Natural killer cell treated with Interleukin-12 subunit alpha and Interleukin-12 subunit beta and Interleukin-15 and Interleukin-18, amount 100 ng/mL, for 72 hours (primary cell): ENCODE measurements around the gene CLIP3. TPM values are rescaled to one million over a fixed set of nuclear protein-coding genes. Genes with fewer than 3 reads are reported as not detected.

Experiments used
- ATAC-seq, 2 donors: fragments of 150-1000 bp; cut with Tn5 transposase in 1 of 2; sonication (Bioruptor Pico), chemical (Tn5 transposase) in 1 of 2; 2 replicates each; pipeline ENCODE4 v1.10.0; 2021
- DNase-seq: peaks from one replicate; pipeline ENCODE4 v3.0.0; 2022; ENCODE audit warnings: low spot score
- H3K27ac Mint-ChIP-seq, 2 donors: 1 replicate in 1 of 2; 2 replicates in 1 of 2; pipeline ENCODE4 v1.8.0; 2022; ENCODE audit warnings: mixed read lengths in 2 of 2, mild to moderate bottlenecking in 1 of 2, moderate library complexity in 1 of 2
- H3K27me3 Mint-ChIP-seq, 2 donors: 1 replicate in 1 of 2; 2 replicates in 1 of 2; pipeline ENCODE4 v1.8.0; 2022; ENCODE audit warnings: mixed read lengths in 2 of 2
- H3K36me3 Mint-ChIP-seq: one replicate; pipeline ENCODE4 v1.8.0; 2022; ENCODE audit warnings: mixed read lengths
- H3K4me1 Mint-ChIP-seq, 2 donors: 1 replicate in 1 of 2; 2 replicates in 1 of 2; pipeline ENCODE4 v1.8.0; 2022; ENCODE audit warnings: low read depth in 2 of 2, mixed read lengths in 2 of 2, mild to moderate bottlenecking in 1 of 2
- H3K4me3 Mint-ChIP-seq: one replicate; pipeline ENCODE4 v1.8.0; 2022; ENCODE audit warnings: mixed read lengths
- H3K9me3 Mint-ChIP-seq: 2 replicates; pipeline ENCODE4 v1.8.0; 2022; ENCODE audit warnings: mixed read lengths
- total RNA-seq, 2 donors: library from RNA; stranded (reverse); gene quantifications; one replicate each; pipeline ENCODE4 v1.2.3, GENCODE V29; 2022

CLIP3 gene
- total RNA-seq, 2 donors from 2014 or later, result 0.76 to 0.78 TPM

- ATAC-seq (peak; percentile 16 to 43), DNase-seq (peak; percentile 65)
- H3K27ac Mint-ChIP-seq, result peak overlapping the region in 1 of 2 donors; percentile 58
These were observed 23.5 kb downstream of the CLIP3 start for GRCh38 chr19:36009220-36009619.

GRCh38 chr19:36008336-36008978, 24.2 kb downstream of the CLIP3 start, which contains the start of gene SYNE4:
SYNE4 (minus strand) TSS chr19:36008813; CDS start chr19:36008681, 132 bp downstream.
- peak within 1 kb of the TSS; percentile 61 for H3K4me3 Mint-ChIP-seq
- peaks cover 19 to 28% of the 10 kb centered on the region in 2 donors for H3K4me1 Mint-ChIP-seq
- H3K27me3 Mint-ChIP-seq, result no peaks in the 10 kb centered on the region
- H3K27ac Mint-ChIP-seq, result peak within 1 kb of the TSS in 1 of 2 donors; percentile 58
- no peaks in the 10 kb centered on the region for H3K9me3 Mint-ChIP-seq
- no peaks in the 10 kb centered on the region for H3K36me3 Mint-ChIP-seq
- DNase-seq (no peak), ATAC-seq (no peak)

More at GRCh38 chr19:36009220-36009619, 23.5 kb downstream of the CLIP3 start:
- Mint-ChIP-seq H3K36me3 (no peaks in the 10 kb centered on the region), H3K4me1 (peaks cover 26 to 35% of the 10 kb centered on the region in 2 donors), H3K27me3 (no peaks in the 10 kb centered on the region), H3K4me3 (peak overlapping the region; percentile 61), H3K9me3 (no peaks in the 10 kb centered on the region)

GRCh38 chr19:36006955-36007354, 25.7 kb downstream of the CLIP3 start:
- no peaks in the 10 kb centered on the region for H3K27me3 Mint-ChIP-seq
- ATAC-seq (no peak), DNase-seq (no peak)
- peaks cover 9 to 24% of the 10 kb centered on the region in 2 donors for H3K4me1 Mint-ChIP-seq
- no peaks in the 10 kb centered on the region for H3K9me3 Mint-ChIP-seq
- H3K36me3 Mint-ChIP-seq, result no peaks in the 10 kb centered on the region
- no peak overlapping the region for H3K27ac Mint-ChIP-seq
- H3K4me3 Mint-ChIP-seq, result no peak overlapping the region

GRCh38 chr19:36003284-36003683, 29.4 kb downstream of the CLIP3 start:
- no peaks in the 10 kb centered on the region for H3K27me3 Mint-ChIP-seq
- peaks cover 9 to 17% of the 10 kb centered on the region in 2 donors for H3K4me1 Mint-ChIP-seq
- no peak for DNase-seq
- no peak for ATAC-seq
- H3K27ac Mint-ChIP-seq, result no peak overlapping the region
- no peaks in the 10 kb centered on the region for H3K36me3 Mint-ChIP-seq
- H3K9me3 Mint-ChIP-seq, result no peaks in the 10 kb centered on the region
- no peak overlapping the region for H3K4me3 Mint-ChIP-seq

GRCh38 chr19:36001605-36002004, 31.1 kb downstream of the CLIP3 start:
- Mint-ChIP-seq H3K36me3 (no peaks in the 10 kb centered on the region), H3K4me1 (peaks cover 12 to 25% of the 10 kb centered on the region in 2 donors), H3K27ac (no peak overlapping the region), H3K27me3 (no peaks in the 10 kb centered on the region), H3K9me3 (no peaks in the 10 kb centered on the region), H3K4me3 (no peak overlapping the region)
- no peak for DNase-seq
- no peak for ATAC-seq

- ATAC-seq (no peak), DNase-seq (no peak)
- H3K27ac Mint-ChIP-seq, result peak overlapping the region in 1 of 2 donors; percentile 79
- peaks cover 26 to 35% of the 10 kb centered on the region in 2 donors for H3K4me1 Mint-ChIP-seq
- peak overlapping the region; percentile 87 for H3K4me3 Mint-ChIP-seq
- H3K9me3 Mint-ChIP-seq, result no peaks in the 10 kb centered on the region
- no peaks in the 10 kb centered on the region for H3K36me3 Mint-ChIP-seq
- no peaks in the 10 kb centered on the region for H3K27me3 Mint-ChIP-seq
These were observed 35.9 kb downstream of the CLIP3 start for GRCh38 chr19:35996777-35997176.

GRCh38 chr19:35995048-35995993, 37.4 kb downstream of the CLIP3 start, which contains the start of gene SDHAF1:
SDHAF1 (plus strand) TSS chr19:35995188; CDS start chr19:35995275, 87 bp downstream.
- DNase-seq, result peak; percentile 99
- no peaks in the 10 kb centered on the region for H3K36me3 Mint-ChIP-seq
- H3K27ac Mint-ChIP-seq, result peak within 1 kb of the TSS; percentile 87 to 93
- ATAC-seq, result peak; percentile 93 to 97
- H3K9me3 Mint-ChIP-seq, result no peaks in the 10 kb centered on the region
- peak within 1 kb of the TSS; percentile 96 for H3K4me3 Mint-ChIP-seq
- peaks cover 21 to 31% of the 10 kb centered on the region in 2 donors for H3K4me1 Mint-ChIP-seq
- H3K27me3 Mint-ChIP-seq, result no peaks in the 10 kb centered on the region

GRCh38 chr19:35993923-35994598, 38.6 kb downstream of the CLIP3 start:
- H3K36me3 Mint-ChIP-seq, result no peaks in the 10 kb centered on the region
- H3K27ac Mint-ChIP-seq, result peak overlapping the region in 1 of 2 donors; percentile 93
- DNase-seq (no peak), ATAC-seq (no peak)
- H3K4me1 Mint-ChIP-seq, result peaks cover 17 to 28% of the 10 kb centered on the region in 2 donors
- H3K27me3 Mint-ChIP-seq, result peaks cover 0 to 3% of the 10 kb centered on the region in 2 donors
- peak overlapping the region; percentile 96 for H3K4me3 Mint-ChIP-seq
- no peaks in the 10 kb centered on the region for H3K9me3 Mint-ChIP-seq

GRCh38 chr19:35992907-35993765, 39.5 kb downstream of the CLIP3 start:
- no peak for ATAC-seq
- no peaks in the 10 kb centered on the region for H3K9me3 Mint-ChIP-seq
- DNase-seq, result no peak
- no peak overlapping the region for H3K27ac Mint-ChIP-seq
- H3K4me3 Mint-ChIP-seq, result no peak overlapping the region
- H3K4me1 Mint-ChIP-seq, result peaks cover 17 to 28% of the 10 kb centered on the region in 2 donors
- no peaks in the 10 kb centered on the region for H3K36me3 Mint-ChIP-seq
- H3K27me3 Mint-ChIP-seq, result peaks cover 0 to 5% of the 10 kb centered on the region in 2 donors

GRCh38 chr19:35991731-35992450, 40.8 kb downstream of the CLIP3 start:
- peaks cover under 1 to 6% of the 10 kb centered on the region in 2 donors for H3K27me3 Mint-ChIP-seq
- ATAC-seq, result no peak
- no peaks in the 10 kb centered on the region for H3K9me3 Mint-ChIP-seq
- H3K4me3 Mint-ChIP-seq, result no peak overlapping the region
- H3K4me1 Mint-ChIP-seq, result peaks cover 17 to 23% of the 10 kb centered on the region in 2 donors
- H3K36me3 Mint-ChIP-seq, result no peaks in the 10 kb centered on the region
- no peak overlapping the region for H3K27ac Mint-ChIP-seq
- DNase-seq, result no peak

GRCh38 chr19:35990771-35991730, 41.6 kb downstream of the CLIP3 start:
- Mint-ChIP-seq H3K27me3 (peaks cover 9 to 11% of the 10 kb centered on the region in 2 donors), H3K36me3 (no peaks in the 10 kb centered on the region), H3K9me3 (no peaks in the 10 kb centered on the region), H3K4me1 (peaks cover 9 to 18% of the 10 kb centered on the region in 2 donors), H3K27ac (peak overlapping the region in 1 of 2 donors; percentile 68), H3K4me3 (no peak overlapping the region)
- ATAC-seq (no peak), DNase-seq (no peak)
